Liver (tissue), 9 donors: Measurements from ENCODE around the gene DSG3. TPM values are rescaled to one million over a fixed set of nuclear protein-coding genes. Genes with fewer than 3 reads are reported as not detected.
"Not testable (repeated sequence)": the region's sequence is repeated elsewhere in the genome, so short reads cannot be mapped to it uniquely, and the experiment has no call there.

Source experiments
- DNase-seq: peaks from one replicate; pipeline ENCODE4 v3.0.0-alpha.2; 2017; ENCODE audit warnings: low spot score
- H3K27ac ChIP-seq, 2 donors: one replicate each; pipeline ENCODE4 v1.7.0; 2013; ENCODE audit warnings: inconsistent platforms in 2 of 2, low read length in 2 of 2, control low read depth in 1 of 2, low read depth in 1 of 2, mild to moderate bottlenecking in 1 of 2
- H3K27me3 ChIP-seq, 4 donors: one replicate each; pipeline versions ENCODE4 v1.6.1 to v1.7.0; 2013; ENCODE audit warnings: low read length in 3 of 4, inconsistent platforms in 1 of 4, mild to moderate bottlenecking in 1 of 4, moderate library complexity in 1 of 4; ENCODE audit not compliant: control insufficient read depth in 4 of 4, insufficient read depth in 4 of 4
- H3K36me3 ChIP-seq, 4 donors: one replicate each; pipeline versions ENCODE4 v1.6.1 to v1.7.0; 2013; ENCODE audit warnings: low read length in 3 of 4, mild to moderate bottlenecking in 3 of 4, low read depth in 1 of 4, moderate library complexity in 1 of 4; ENCODE audit not compliant: control insufficient read depth in 4 of 4, insufficient read depth in 3 of 4
- H3K4me1 ChIP-seq, 4 donors: one replicate each; pipeline versions ENCODE4 v1.6.1 to v1.7.0; 2013; ENCODE audit warnings: low read length in 3 of 4, mild to moderate bottlenecking in 3 of 4, moderate library complexity in 1 of 4; ENCODE audit not compliant: control insufficient read depth in 4 of 4, insufficient read depth in 4 of 4
- H3K4me3 ChIP-seq, 3 donors: one replicate each; pipeline versions ENCODE4 v1.6.1 to v1.7.0; 2013; ENCODE audit warnings: low read length in 3 of 3, control low read depth in 1 of 3, low read depth in 1 of 3, mild to moderate bottlenecking in 1 of 3
- H3K9ac ChIP-seq, 2 donors: one replicate each; pipeline ENCODE4 v1.7.0; 2013; ENCODE audit warnings: low read length in 2 of 2, mild to moderate bottlenecking in 2 of 2, moderate library complexity in 2 of 2, control low read depth in 1 of 2, low read depth in 1 of 2
- H3K9me3 ChIP-seq, 4 donors: one replicate each; pipeline versions ENCODE4 v1.6.1 to v1.7.0; 2013; ENCODE audit warnings: low read length in 3 of 4; ENCODE audit not compliant: control insufficient read depth in 4 of 4
- ATF3 ChIP-seq: IDR thresholded peaks from 2 replicates; pipeline ENCODE4 v1.6.1; 2016; ENCODE audit warnings: antibody characterized with exemption
- CTCF ChIP-seq: fragments of 150-350 bp; IDR thresholded peaks from 2 replicates; pipeline ENCODE4 v1.5.1; 2017; ENCODE audit warnings: improper control_type of control experiment, low read depth, low read length; ENCODE audit not compliant: missing input control
- FOXA1 ChIP-seq: IDR thresholded peaks from 2 replicates; pipeline ENCODE4 v1.6.1; 2016; ENCODE audit warnings: antibody characterized with exemption
- FOXA2 ChIP-seq: IDR thresholded peaks from 2 replicates; pipeline ENCODE4 v1.6.1; 2016; ENCODE audit warnings: antibody characterized with exemption
- GABPA ChIP-seq, 2 donors: IDR thresholded peaks in 1 of 2; conservative IDR thresholded peaks in 1 of 2; 2 replicates each; pipeline ENCODE4 v1.6.1; 2016; ENCODE audit warnings: antibody characterized with exemption in 2 of 2, mild to moderate bottlenecking in 1 of 2, moderate library complexity in 1 of 2
- HNF4A ChIP-seq, 2 donors: conservative IDR thresholded peaks; 2 replicates each; pipeline ENCODE4 v1.6.1; 2016; ENCODE audit warnings: antibody characterized with exemption in 2 of 2, mild to moderate bottlenecking in 2 of 2
- HNF4G ChIP-seq: IDR thresholded peaks from 2 replicates; pipeline ENCODE4 v1.6.1; 2016; ENCODE audit warnings: antibody characterized with exemption
- RAD21 ChIP-seq, 2 donors: IDR thresholded peaks; 2 replicates each; pipeline ENCODE4 v1.6.1; 2016; ENCODE audit warnings: antibody characterized with exemption in 2 of 2, mild to moderate bottlenecking in 2 of 2
- REST ChIP-seq: IDR thresholded peaks from 2 replicates; pipeline ENCODE4 v1.6.1; 2016; ENCODE audit warnings: antibody characterized with exemption, mild to moderate bottlenecking
- RXRA ChIP-seq, 2 donors: IDR thresholded peaks; 2 replicates each; pipeline ENCODE4 v1.6.1; 2017 to 2018; ENCODE audit warnings: antibody characterized with exemption in 2 of 2, mild to moderate bottlenecking in 1 of 2
- TAF1 ChIP-seq: conservative IDR thresholded peaks from 2 replicates; pipeline ENCODE4 v1.6.1; 2016; ENCODE audit warnings: antibody characterized with exemption, mild to moderate bottlenecking
- WGBS: extraction: QIAGEN DNeasy Blood & Tissue Kit; methylation state at CpG from one replicate; pipeline ENCODE4 v1.1.7; 2013; 5-methylcytosine and 5-hydroxymethylcytosine counted together
- polyA plus RNA-seq, 2 donors: library from polyadenylated mRNA; stranded (reverse) in 1 of 2; unstranded in 1 of 2; fragments of 200-250 nt in 1 of 2; fragments of >200 nt in 1 of 2; fragmentation: Nextera tagmentation in 1 of 2; extraction: Ambion mirVana in 1 of 2; gene quantifications; one replicate each; pipeline versions ENCODE4 v1.2.1 to v1.2.3, GENCODE V29; 2013 to 2015
- total RNA-seq, 2 donors: library from RNA; depleted of rRNA; stranded (reverse); fragments of >200 nt; gene quantifications; one replicate each; pipeline ENCODE4 v1.2.3, GENCODE V29; 2014
- donor health status: healthy.
- donor health status: healthy.
- donor health status: healthy.
- donor health status: healthy.
- donor health status: healthy.

Gene DSG3
- total and polyA plus RNA-seq, 4 donors = not detected

GRCh38 chr18:31506024-31506742, 58.6 kb downstream of the DSG3 start:
- 54% methylated on average over 5 of the region's 5 CpGs for WGBS
- Histone ChIP-seq H3K27me3 (no peaks in the 10 kb centered on the region), H3K27ac (no peak overlapping the region), H3K4me3 (no peak overlapping the region), H3K36me3 (no peaks in the 10 kb centered on the region), H3K9me3 (no peaks in the 10 kb centered on the region), H3K4me1 (no peaks in the 10 kb centered on the region), H3K9ac (no peak overlapping the region)
- DNase-seq = no peak
- TF ChIP-seq RAD21 (IDR thresholded peaks at IDR 0.05) = peak; percentile 87 to 88
- TF ChIP-seq RXRA (IDR thresholded peaks at IDR 0.05) = peak in 1 of 2 donors; percentile 6
- TF ChIP-seq FOXA2 = no peak
- peak; percentile 19 to 53 for TF ChIP-seq HNF4A (conservative IDR thresholded peaks at IDR 0.05)
- peak; percentile 53 for TF ChIP-seq CTCF

GRCh38 chr18:31507124-31507523, 59.6 kb downstream of the DSG3 start:
- H3K9ac ChIP-seq, H3K4me1 ChIP-seq, H3K27ac ChIP-seq, H3K27me3 ChIP-seq, H3K36me3 ChIP-seq, H3K4me3 ChIP-seq, DNase-seq, H3K9me3 ChIP-seq: not testable (repeated sequence)
- 97% methylated on average over 2 of the region's 2 CpGs for WGBS

GRCh38 chr18:31508781-31509180, 61.2 kb downstream of the DSG3 start:
- H3K9me3 ChIP-seq = no peaks in the 10 kb centered on the region
- WGBS = 85% methylated on average over 1 of the region's 1 CpG
- H3K4me3 ChIP-seq = no peak overlapping the region
- no peaks in the 10 kb centered on the region for H3K4me1 ChIP-seq
- H3K27ac ChIP-seq = no peak overlapping the region
- DNase-seq = no peak
- no peak for TF ChIP-seq ATF3
- no peak for TF ChIP-seq GABPA (IDR thresholded peaks at IDR 0.05 in 1 of 2, conservative IDR thresholded peaks at IDR 0.05 in 1 of 2)
- TF ChIP-seq RAD21 (IDR thresholded peaks at IDR 0.05) = no peak
- no peak for TF ChIP-seq FOXA1
- no peak for TF ChIP-seq HNF4G
- TF ChIP-seq REST = no peak
- TF ChIP-seq TAF1 = no peak
- no peaks in the 10 kb centered on the region for H3K36me3 ChIP-seq
- no peak overlapping the region for H3K9ac ChIP-seq
- H3K27me3 ChIP-seq = no peaks in the 10 kb centered on the region
